Skeletal muscle cell (primary cell): Measurements from ENCODE around the gene C16orf92.
A peak's percentile ranks its signal among the peaks of the same experiment; 100 is the strongest.

Experiments
- DNase-seq: peaks from one replicate; pipeline ENCODE4 v3.0.0-alpha.2; 2010; ENCODE audit warnings: low read depth
- H3K4me3 ChIP-seq: 2 replicates; pipeline ENCODE4 v1.5.1; 2011; ENCODE audit warnings: low read depth, mild to moderate bottlenecking, control low read depth, low read length, moderate library complexity

Gene C16orf92

DNA sequence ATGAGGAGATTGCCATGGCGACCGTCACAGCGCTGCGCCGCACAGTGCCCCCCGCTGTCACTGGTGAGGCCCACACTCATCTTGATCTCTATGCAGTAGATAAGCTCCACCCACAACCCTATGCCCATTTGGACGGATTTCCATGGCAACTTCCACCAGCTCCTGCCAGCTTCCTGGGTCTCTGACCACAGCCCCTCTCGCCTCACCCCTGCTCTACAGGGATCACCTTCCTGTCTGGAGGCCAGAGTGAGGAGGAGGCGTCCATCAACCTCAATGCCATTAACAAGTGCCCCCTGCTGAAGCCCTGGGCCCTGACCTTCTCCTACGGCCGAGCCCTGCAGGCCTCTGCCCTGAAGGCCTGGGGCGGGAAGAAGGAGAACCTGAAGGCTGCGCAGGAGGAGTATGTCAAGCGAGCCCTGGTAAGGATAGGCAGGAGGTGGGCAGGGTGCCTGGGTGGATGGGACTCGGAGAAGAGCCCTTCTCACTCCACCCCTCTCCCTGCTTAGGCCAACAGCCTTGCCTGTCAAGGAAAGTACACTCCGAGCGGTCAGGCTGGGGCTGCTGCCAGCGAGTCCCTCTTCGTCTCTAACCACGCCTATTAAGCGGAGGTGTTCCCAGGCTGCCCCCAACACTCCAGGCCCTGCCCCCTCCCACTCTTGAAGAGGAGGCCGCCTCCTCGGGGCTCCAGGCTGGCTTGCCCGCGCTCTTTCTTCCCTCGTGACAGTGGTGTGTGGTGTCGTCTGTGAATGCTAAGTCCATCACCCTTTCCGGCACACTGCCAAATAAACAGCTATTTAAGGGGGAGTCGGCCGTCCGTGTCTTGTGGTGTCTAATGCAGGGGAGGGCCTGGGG, 46.8 kb downstream of the C16orf92 start:
- no peak for DNase-seq
- peak overlapping the region; percentile 17 for H3K4me3 ChIP-seq

DNA sequence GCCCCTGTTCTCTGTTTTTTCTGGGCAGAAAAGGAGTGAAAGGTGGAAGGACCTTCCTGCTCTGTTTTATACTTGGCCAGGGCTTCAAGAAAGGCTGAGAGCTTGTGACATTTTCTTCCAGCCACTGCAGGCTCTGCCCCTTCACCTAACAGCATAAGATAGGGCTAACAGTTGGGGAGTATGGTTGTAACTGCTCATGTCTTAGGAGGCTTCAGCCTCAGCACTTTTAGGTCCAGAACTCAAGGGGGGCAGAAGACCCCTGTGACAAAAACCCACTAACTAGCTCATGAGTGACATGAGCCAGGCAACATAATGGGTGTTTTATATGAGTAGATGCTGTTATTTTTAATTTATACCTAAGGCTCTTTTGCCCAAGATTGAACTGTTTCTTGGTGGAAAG, 47.5 kb downstream of the C16orf92 start:
- no peak for DNase-seq
- peak overlapping the region; percentile 17 for H3K4me3 ChIP-seq
